Measurements from ENCODE around the gene CD36.

DNA sequence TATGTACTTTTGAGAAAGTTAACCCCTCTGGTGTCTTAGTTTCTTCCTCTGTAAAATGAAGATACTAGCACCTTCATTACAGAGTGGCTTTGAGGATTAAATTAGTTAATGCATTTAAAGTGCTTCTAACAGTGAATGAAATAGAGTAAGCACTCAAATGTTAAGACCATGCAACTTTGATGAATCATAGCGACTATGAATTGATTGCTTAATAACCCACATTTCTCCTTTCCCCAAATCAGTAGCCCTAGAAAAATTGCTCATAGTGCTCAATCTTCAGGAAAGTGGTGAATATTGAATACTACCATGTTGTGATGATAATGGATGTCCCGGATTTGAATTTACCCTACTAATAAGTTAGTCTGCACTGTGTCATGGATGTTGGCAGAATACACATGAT lies 48.1 kb downstream of the CD36 start:
- TF ChIP-seq GATA2 (IDR thresholded peaks at IDR 0.05; ENCODE audit: low read depth, low read length) (no peak), GATA3 (IDR thresholded peaks at IDR 0.05; ENCODE audit: low read depth, low read length) (no peak)
